ENCODE measurements around the gene LRP2. TPM values are rescaled to one million over a fixed set of nuclear protein-coding genes. Genes with fewer than 3 reads are reported as not detected.

Gene LRP2
- total and polyA plus RNA-seq, 7 donors = 0.02 TPM; not detected in 6

- no peaks in the 10 kb centered on the region for H3K36me3 ChIP-seq (ENCODE audit: insufficient read depth in 1 of 2, low read depth in 1 of 2)
- H3K9me3 ChIP-seq = no peaks in the 10 kb centered on the region
- H3K27ac ChIP-seq = no peak overlapping the region
- no peaks in the 10 kb centered on the region for H3K27me3 ChIP-seq (ENCODE audit: insufficient read depth in 3 of 3, low read length in 2 of 3)
- WGBS, 3 donors = 86 to 88% (median 86%) methylated on average over 5 of the region's 5 CpGs
- H3K4me1 ChIP-seq = no peaks in the 10 kb centered on the region
- intact Hi-C loops (cut with DNase I) = no loop called here
- TF ChIP-seq, protein P1, sequence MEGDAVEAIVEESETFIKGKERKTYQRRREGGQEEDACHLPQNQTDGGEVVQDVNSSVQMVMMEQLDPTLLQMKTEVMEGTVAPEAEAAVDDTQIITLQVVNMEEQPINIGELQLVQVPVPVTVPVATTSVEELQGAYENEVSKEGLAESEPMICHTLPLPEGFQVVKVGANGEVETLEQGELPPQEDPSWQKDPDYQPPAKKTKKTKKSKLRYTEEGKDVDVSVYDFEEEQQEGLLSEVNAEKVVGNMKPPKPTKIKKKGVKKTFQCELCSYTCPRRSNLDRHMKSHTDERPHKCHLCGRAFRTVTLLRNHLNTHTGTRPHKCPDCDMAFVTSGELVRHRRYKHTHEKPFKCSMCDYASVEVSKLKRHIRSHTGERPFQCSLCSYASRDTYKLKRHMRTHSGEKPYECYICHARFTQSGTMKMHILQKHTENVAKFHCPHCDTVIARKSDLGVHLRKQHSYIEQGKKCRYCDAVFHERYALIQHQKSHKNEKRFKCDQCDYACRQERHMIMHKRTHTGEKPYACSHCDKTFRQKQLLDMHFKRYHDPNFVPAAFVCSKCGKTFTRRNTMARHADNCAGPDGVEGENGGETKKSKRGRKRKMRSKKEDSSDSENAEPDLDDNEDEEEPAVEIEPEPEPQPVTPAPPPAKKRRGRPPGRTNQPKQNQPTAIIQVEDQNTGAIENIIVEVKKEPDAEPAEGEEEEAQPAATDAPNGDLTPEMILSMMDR (IDR thresholded peaks at IDR 0.05) = no peak
- ATAC-seq (no peak), DNase-seq (no peak)
- H3K4me3 ChIP-seq = no peak overlapping the region
These were observed 102.9 kb downstream of the LRP2 start for GRCh38 chr2:169259402-169259801.

DNA sequence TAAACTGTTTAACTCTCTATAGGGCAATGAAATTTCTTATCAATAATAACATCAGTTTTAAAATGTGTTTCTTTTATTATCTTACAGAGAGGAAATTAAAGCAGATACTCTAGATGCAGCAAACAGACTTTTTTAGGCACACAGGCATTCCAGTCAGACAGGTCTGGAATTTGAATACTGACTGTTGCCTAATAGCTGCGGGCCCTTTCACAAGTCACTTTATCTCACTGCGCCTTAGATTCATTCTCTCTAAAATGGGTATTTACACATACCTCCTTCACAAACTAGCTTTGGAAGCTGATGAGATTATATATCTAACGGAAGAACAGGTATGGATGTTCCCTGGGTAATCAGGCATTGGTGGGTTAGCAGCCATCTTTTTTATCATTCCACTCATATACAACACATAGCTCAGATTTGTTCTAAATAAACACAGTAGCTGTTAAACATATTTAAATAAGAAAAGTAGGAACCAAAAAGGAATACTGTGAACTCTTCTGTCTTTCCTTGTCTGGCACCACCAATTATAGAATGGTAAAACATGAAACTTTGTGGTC lies 104.2 kb downstream of the LRP2 start:
- 81 to 84% (median 83%) methylated on average over 3 of the region's 3 CpGs for WGBS, 3 donors
- Histone ChIP-seq H3K27ac (no peak overlapping the region), H3K4me3 (no peak overlapping the region), H3K36me3 (ENCODE audit: insufficient read depth in 1 of 2, low read depth in 1 of 2) (no peaks in the 10 kb centered on the region), H3K27me3 (ENCODE audit: insufficient read depth in 3 of 3, low read length in 2 of 3) (no peaks in the 10 kb centered on the region), H3K4me1 (no peaks in the 10 kb centered on the region), H3K9me3 (no peaks in the 10 kb centered on the region)
- DNase-seq (no peak), ATAC-seq (no peak)
- TF ChIP-seq, protein P1 (IDR thresholded peaks at IDR 0.05) = no peak
- intact Hi-C loops (cut with DNase I) = no loop called here

- 82 to 85% (median 84%) methylated on average over 4 of the region's 4 CpGs for WGBS, 3 donors
- no peaks in the 10 kb centered on the region for H3K9me3 ChIP-seq
- H3K27ac ChIP-seq = no peak overlapping the region
- intact Hi-C loops (cut with DNase I) = no loop called here
- DNase-seq (no peak), ATAC-seq (no peak)
- no peaks in the 10 kb centered on the region for H3K4me1 ChIP-seq
- no peak overlapping the region for H3K4me3 ChIP-seq
- no peaks in the 10 kb centered on the region for H3K36me3 ChIP-seq (ENCODE audit: insufficient read depth in 1 of 2, low read depth in 1 of 2)
- no peaks in the 10 kb centered on the region for H3K27me3 ChIP-seq (ENCODE audit: insufficient read depth in 3 of 3, low read length in 2 of 3)
- TF ChIP-seq, protein P1 (IDR thresholded peaks at IDR 0.05) = no peak
These were observed 107.6 kb downstream of the LRP2 start for GRCh38 chr2:169254774-169255173.

DNA sequence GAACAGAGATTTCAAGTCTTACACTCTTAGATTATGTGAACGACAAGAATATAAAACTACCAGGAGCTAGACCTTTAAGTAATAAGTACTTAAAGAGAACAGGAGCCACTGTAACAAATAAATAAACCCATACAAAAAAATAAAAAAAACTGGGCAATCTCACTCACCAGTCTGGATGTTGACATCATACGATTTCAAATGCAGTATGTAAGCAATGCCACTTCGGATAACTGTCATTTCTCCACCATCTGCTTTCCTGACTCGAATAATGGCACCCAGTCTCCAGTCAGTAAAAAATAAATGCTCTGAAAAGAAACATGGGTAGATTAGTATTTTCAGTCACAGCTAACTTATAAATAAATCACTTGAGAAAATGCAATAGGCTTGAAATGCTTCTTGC lies 115.1 kb downstream of the LRP2 start:
- H3K9me3 ChIP-seq = no peaks in the 10 kb centered on the region
- H3K4me3 ChIP-seq = no peak overlapping the region
- no peak overlapping the region for H3K27ac ChIP-seq
- H3K4me1 ChIP-seq = no peaks in the 10 kb centered on the region
- ATAC-seq (no peak), DNase-seq (no peak)
- H3K27me3 ChIP-seq (ENCODE audit: insufficient read depth in 3 of 3, low read length in 2 of 3) = no peaks in the 10 kb centered on the region
- no peaks in the 10 kb centered on the region for H3K36me3 ChIP-seq (ENCODE audit: insufficient read depth in 1 of 2, low read depth in 1 of 2)
- intact Hi-C loops (cut with DNase I) = no loop called here
- TF ChIP-seq, protein P1 (IDR thresholded peaks at IDR 0.05) = no peak
- WGBS, 3 donors = 70 to 75% (median 74%) methylated on average over 4 of the region's 4 CpGs

DNA sequence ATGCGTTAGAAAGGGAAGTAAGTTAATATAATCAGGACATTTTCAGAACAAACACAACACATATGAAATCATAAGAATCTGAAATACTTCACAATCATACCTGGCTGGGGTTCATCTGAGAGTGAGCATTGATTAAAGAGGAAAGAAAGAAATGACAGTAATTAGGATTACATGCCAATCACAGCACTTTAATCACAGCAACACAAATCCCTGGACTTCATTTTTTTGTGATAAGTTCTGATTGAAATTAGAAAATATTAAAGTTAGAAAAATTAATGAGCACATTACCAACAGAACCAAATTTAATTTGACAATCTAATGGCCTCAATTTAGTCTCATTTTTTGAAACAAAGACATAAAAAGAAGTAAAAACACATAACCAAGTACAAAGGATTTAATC lies 121.9 kb downstream of the LRP2 start:
- DNase-seq (no peak), ATAC-seq (no peak)
- Histone ChIP-seq H3K4me3 (no peak overlapping the region), H3K27me3 (ENCODE audit: insufficient read depth in 3 of 3, low read length in 2 of 3) (no peaks in the 10 kb centered on the region), H3K4me1 (no peaks in the 10 kb centered on the region), H3K9me3 (no peaks in the 10 kb centered on the region), H3K27ac (no peak overlapping the region), H3K36me3 (ENCODE audit: insufficient read depth in 1 of 2, low read depth in 1 of 2) (no peaks in the 10 kb centered on the region)
- 75 to 84% (median 83%) methylated on average over 1 of the region's 1 CpG for WGBS, 3 donors
- TF ChIP-seq, protein P1 (IDR thresholded peaks at IDR 0.05) = no peak
- intact Hi-C loops (cut with DNase I) = no loop called here
